GM18867 (cell line): ENCODE data around the gene VCAN.
"Not testable (repeated sequence)": the region's sequence is repeated elsewhere in the genome, so short reads cannot be mapped to it uniquely, and the experiment has no call there.

Experiments
- ATAC-seq: cut with Tn5 transposase; IDR thresholded peaks from one replicate; pipeline ENCODE4 v1.9.1; 2021; ENCODE audit warnings: mild to moderate bottlenecking, moderate library complexity; ENCODE audit not compliant: unreplicated experiment

VCAN gene

GRCh38 chr5:83471405-83472212, at the start of gene VCAN:
TSS of gene VCAN (plus strand) at chr5:83471744. CDS start at chr5:83483519, 11,775 bp downstream.
- ATAC-seq, result no peak

DNA sequence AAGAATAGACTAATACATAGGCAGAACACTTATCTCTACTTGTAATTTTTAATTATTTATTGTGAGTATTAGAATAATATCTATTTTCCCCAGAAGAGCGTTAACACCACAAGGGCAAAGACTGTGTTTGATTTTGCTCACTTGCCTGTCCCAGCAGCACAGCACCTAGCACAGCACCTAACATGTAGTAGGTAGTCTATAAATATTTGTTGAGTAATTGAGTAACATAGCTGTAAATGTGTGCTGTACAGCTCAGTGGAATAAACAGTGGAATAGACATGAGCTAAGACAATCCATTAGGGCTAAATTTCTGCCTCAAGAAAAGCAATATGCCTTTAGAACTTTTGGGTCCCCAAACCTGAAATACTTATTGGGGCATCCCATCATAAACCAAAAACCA, 49.3 kb upstream of the VCAN start:
- ATAC-seq, result no peak

DNA sequence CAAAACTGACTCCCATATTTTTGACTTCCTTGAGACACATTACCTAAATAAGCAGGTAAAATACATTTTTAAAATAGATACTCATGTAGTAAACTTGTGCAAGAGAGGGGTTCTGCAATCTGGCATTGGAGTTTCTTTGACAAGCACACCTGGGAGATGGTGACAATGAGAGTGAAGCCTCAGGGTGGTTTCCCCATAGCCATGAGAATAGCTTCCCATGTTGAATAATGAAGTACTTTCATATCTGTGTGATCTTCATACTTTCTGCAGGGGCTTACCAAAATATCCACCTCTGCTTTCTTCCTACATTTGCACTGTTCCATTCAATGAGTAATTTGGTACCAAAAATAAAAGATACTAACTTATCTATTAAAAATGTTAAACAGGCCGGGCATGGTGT, 44.7 kb upstream of the VCAN start:
- ATAC-seq, result peak; percentile 48

GRCh38 chr5:83428126-83428525, 43.4 kb upstream of the VCAN start:
- ATAC-seq, result no peak

GRCh38 chr5:83428890-83429289, 42.7 kb upstream of the VCAN start:
- no peak for ATAC-seq

DNA sequence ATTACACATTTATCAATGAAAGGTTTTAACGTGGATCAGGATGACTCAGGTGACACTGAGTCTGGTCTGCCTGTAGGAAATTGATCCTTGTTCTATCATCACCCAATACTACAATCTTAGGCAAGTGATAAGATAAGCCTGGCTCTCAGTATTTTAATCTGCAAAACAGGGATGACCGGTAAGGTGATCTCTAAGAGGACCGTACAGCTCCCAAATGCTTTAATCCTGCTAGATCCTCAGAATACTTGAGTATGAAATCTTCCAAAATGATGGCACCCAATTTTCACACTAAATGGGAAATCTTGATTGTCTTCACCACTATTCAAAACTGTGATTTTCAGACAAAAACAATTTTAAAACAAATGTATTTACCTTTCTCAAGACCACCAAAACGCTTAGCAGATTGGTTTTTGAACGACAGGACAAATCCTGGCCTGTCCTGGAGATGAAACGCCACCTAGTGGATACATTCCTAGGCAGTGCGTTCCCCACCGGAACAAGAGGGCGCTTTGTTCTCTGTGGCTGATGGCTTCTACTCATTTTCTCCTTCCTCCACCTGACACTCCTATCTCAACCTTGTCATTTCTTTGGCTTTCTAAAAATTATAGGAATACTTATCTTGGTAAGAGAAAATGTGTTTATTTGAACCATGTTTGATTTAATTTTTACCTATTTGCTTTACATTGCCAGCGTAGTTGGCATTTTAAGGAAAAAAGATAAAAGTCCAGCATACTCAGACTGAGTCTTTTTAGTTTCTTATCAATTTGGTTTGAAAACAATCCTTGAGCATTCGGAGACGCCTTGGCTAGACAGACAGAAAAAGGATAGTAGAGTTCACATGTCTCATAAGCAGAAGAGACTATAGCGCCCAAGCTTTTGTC, 41.2 kb upstream of the VCAN start:
- peak; percentile 82 for ATAC-seq

DNA sequence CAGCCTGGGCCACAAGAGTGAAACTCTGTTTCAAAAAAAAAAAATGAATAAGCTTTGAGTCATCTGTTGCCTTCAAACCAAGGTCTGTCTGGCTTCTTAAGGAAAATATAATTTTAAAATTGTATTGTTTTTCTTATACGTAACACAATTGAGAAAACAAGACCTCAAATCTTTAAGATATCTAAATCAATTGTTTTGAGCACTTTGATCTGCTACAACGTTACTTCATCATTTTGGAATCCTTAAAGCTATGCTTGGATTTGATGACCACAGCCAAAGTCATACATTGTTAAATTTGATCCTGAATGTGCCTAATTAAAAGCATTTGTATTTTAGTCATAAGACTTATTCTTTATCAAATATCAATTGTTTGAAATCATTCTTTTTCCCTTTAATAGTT, 37.7 kb upstream of the VCAN start:
- ATAC-seq, result no peak

DNA sequence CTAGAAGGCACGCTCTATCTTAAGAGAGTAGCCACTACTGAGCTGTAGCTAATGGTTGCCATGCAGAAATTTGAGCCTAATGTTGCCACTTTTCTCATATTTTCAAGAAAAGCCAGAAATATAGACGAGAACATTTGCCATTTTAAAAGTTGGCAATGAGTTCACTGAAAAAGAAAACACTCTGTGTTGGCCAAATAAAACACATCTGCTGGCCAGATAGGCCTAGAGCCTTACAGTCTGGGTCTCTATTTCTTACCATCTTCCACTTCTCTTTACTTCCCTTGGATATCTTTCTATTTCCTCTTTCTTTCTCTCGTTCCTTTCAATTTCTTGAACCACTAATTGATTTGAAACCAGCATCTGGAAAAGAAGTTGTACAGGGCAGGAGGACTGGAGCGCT, 36.6 kb upstream of the VCAN start:
- ATAC-seq, result no peak

GRCh38 chr5:83436276-83436675, 35.3 kb upstream of the VCAN start:
- ATAC-seq, result no peak

- ATAC-seq, result not testable (repeated sequence)
These were observed 33.8 kb upstream of the VCAN start for GRCh38 chr5:83437697-83438096.

DNA sequence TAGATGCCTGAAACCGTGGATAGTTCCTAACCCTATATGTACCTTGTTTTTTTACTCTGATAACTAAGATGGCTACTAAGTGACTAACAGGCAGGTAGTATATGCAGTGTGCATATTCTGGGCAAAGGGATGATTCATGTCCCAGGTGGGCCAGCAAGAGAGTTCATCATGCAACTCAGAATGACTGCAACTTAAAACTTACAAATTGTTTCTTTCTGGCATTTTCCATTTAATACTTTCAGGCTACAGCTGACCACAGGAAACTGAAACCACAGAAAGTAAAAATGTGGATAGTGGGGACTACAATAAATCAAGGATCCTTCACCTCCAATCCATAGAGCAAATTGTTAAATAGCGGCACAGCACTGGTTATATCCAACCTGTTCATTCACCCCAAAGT, 30.7 kb upstream of the VCAN start:
- no peak for ATAC-seq

DNA sequence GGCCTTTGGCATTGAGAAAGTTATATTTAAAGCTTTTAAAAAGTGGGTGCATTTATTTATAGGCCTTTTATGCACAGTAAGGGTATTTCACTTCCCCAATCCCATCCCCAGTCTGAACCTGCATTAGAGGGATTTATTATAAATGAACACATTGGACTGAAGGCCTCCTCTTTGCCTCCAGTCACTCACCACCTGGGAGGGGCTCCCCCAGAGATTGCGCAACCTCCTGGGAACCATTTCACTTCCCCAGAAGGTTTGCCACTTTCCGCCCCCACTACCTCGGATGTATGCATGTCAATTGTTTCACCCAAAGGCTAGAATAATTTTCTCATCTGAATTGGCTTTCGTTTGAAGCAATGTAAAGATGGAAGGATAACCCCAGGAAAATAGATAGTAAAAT, 29.8 kb upstream of the VCAN start:
- peak; percentile 41 for ATAC-seq

GRCh38 chr5:83443534-83443933, 28.0 kb upstream of the VCAN start:
- no peak for ATAC-seq

GRCh38 chr5:83444445-83444844, 27.1 kb upstream of the VCAN start:
- ATAC-seq, result no peak

DNA sequence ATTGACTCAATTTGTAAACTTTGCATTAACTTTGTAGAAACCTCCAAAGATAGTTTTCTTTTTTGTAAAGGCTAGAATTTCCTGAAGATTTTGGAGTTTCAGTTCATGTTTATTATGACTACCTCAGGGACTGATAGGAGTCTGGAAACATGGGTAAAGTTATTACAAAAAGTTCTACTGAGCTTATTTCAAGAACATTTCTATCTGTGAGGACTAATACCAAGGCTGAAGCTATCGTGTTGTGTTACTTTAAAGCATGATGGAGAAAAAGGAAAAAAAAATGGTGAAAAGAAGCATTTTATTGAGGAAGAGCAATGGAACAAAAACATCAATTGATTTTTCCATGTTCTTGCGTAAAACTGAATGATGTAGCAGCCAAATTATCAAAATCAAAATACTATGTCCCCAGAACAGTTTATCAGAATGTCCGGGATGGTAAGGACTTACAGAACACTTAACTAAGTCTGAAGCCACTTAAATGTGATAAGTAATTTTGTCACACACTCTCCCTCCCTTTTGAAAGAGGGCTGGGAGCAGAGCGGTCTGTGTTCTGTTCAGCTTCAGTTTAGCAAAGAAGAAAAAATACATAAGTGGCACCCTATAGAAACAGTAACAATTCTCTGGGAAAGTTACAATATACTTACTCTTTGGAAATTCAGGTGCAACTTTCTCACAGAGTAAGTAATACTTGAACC, 25.1 kb upstream of the VCAN start:
- ATAC-seq, result no peak

DNA sequence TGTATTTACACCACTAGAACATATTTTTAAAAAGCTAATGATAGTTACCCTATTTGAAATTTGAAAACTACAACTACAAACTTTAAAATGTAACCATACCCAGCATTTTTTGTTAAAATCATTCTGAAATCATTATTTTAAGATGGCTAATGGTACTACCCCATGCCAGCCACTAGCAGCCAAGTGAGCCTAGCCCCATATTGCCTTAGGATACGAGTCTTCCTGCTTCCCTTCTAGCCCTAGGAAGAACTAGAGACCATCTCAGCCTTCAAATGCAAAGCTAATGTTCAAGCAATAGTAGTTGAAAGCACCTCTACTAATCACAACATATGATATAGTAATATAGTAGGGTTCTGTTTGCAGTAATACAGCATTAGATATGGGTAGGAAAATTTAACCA, 24.0 kb upstream of the VCAN start:
- ATAC-seq, result no peak

GRCh38 chr5:83450183-83450966, 21.2 kb upstream of the VCAN start:
- ATAC-seq, result no peak

GRCh38 chr5:83450967-83451248, 20.6 kb upstream of the VCAN start:
- ATAC-seq, result no peak

DNA sequence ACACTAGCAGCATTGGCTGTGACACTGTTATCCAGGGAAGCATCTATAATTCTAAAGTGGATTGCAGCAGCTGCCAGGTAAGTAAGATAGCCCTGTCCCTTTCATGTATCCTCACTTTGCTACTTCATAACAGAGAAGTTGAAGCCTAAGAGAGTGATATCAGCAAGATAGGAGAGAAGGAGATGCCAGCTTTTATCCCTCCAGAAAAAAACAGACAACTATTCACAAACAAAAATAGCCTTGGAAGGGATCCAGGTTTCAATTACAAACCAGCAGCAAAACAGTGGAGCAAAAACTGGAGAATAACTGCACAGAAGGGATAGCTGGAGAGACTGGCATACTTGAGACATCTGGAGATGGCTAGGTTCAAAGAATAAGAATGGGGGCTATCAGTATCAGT, 19.6 kb upstream of the VCAN start:
- ATAC-seq, result no peak

DNA sequence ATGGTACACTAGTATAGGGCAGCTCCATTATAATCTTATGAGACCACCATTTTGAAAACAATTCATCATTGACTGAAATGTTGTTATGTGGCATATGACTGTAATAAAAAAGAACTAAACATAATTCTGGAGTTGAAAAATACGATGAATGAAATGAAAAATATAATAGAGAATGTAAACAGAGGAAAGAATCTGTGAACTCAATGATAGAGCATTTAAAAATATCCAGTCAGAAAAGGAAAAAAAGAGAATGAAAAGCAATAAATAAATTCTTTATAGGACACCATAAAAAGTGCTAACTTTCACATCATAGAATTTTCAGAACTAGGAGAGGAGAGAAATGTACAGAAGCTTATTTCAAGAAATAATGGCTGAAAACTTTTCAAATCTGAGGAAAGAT, 17.6 kb upstream of the VCAN start:
- no peak for ATAC-seq

DNA sequence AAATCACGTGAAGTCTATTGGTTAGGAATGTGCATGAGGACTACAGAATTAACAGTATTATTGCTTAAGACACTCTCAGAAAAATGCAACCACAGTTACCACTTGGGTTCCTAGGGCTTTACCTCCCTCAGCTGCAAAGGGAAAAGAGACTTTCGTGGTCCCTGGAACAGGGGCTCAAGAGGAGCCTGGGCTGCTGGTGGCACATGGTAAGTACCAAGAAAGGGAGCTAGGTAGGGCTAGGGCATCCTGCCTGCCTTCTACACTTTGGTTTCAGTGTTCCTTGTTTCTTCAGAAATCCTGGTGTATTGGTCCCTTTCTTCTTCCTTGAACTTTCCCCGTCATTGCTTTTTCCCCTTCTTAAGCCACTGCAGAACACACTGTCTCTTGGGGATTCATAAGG, 7.3 kb upstream of the VCAN start:
- no peak for ATAC-seq
